OCI-LY7 (cell line): Measurements from ENCODE around the gene BGLAP. TPM values are rescaled to one million over a fixed set of nuclear protein-coding genes. Genes with fewer than 3 reads are reported as not detected.
"Not testable (repeated sequence)": the region's sequence is repeated elsewhere in the genome, so short reads cannot be mapped to it uniquely, and the experiment has no call there.

Experiments used
- BruUV-seq: library from RNA; stranded (reverse); fragments of 400-500 nt; replicated peaks from 2 replicates; lab custom pipeline; 2021; lab: Mats Ljungman, UMichigan
- CTCF ChIA-PET: fragments of 300-600 bp; sonication (Branson Sonifier 250); formaldehyde crosslinking; loops from one replicate; lab custom pipeline; 2022; ENCODE audit warnings: antibody characterized with exemption; ENCODE audit not compliant: unreplicated experiment; lab: Charles Lee
- POLR2A ChIA-PET: fragments of 300-600 bp; sonication (Branson Sonifier 250); formaldehyde crosslinking; loops from one replicate; lab custom pipeline; 2022; ENCODE audit warnings: antibody characterized with exemption; lab: Charles Lee
- DNase-seq: peaks from one replicate; pipeline ENCODE4 v3.0.0-alpha.2; 2015; ENCODE audit warnings: low spot score
- H2AFZ ChIP-seq: fragments of 200-600 bp; sonication (generic), shearing (Covaris generic); 2 replicates; pipeline ENCODE4 v1.6.1; 2014; ENCODE audit warnings: mild to moderate bottlenecking, antibody characterized with exemption, low read length, moderate library complexity
- H3K27ac ChIP-seq: fragments of 200-600 bp; sonication (generic); 2 replicates; pipeline ENCODE4 v1.5.1; 2014; ENCODE audit warnings: mixed run types, low read depth, mild to moderate bottlenecking, moderate library complexity, low read length, inconsistent platforms; ENCODE audit not compliant: poor library complexity, severe bottlenecking
- H3K36me3 ChIP-seq: fragments of 200-600 bp; sonication (generic); 2 replicates; pipeline ENCODE4 v1.6.1; 2014; ENCODE audit warnings: mild to moderate bottlenecking, antibody characterized with exemption, low read length, moderate library complexity, mixed read lengths; ENCODE audit not compliant: insufficient read depth
- H3K4me1 ChIP-seq: fragments of 200-600 bp; sonication (generic); 2 replicates; pipeline ENCODE4 v1.5.1; 2014; ENCODE audit warnings: mild to moderate bottlenecking, low read length; ENCODE audit not compliant: insufficient read depth, poor library complexity, severe bottlenecking
- H3K4me2 ChIP-seq: fragments of 200-600 bp; sonication (generic); 2 replicates; pipeline ENCODE4 v1.6.1; 2014; ENCODE audit warnings: mild to moderate bottlenecking, low read length
- H3K4me3 ChIP-seq: fragments of 200-600 bp; sonication (generic); 2 replicates; pipeline ENCODE4 v1.5.1; 2014; ENCODE audit warnings: mild to moderate bottlenecking, low read depth, low read length; ENCODE audit not compliant: poor library complexity, severe bottlenecking
- H3K79me2 ChIP-seq: fragments of 200-600 bp; sonication (generic); 2 replicates; pipeline ENCODE4 v1.6.1; 2016; ENCODE audit warnings: low read depth, mild to moderate bottlenecking, low read length, moderate library complexity, mixed read lengths; ENCODE audit not compliant: insufficient read depth
- H3K9me2 ChIP-seq: fragments of 200-600 bp; sonication (generic); 2 replicates; pipeline ENCODE4 v1.6.1; 2016; ENCODE audit warnings: mild to moderate bottlenecking, low read length, mixed read lengths; ENCODE audit not compliant: insufficient read depth
- H3K9me3 ChIP-seq: fragments of 200-600 bp; sonication (generic); 2 replicates; pipeline ENCODE4 v1.6.1; 2014; ENCODE audit warnings: mild to moderate bottlenecking, mixed run types, low read length, mixed read lengths
- H4K20me1 ChIP-seq: fragments of 200-600 bp; sonication (generic); 2 replicates; pipeline ENCODE4 v1.6.1; 2014; ENCODE audit warnings: mild to moderate bottlenecking, antibody characterized with exemption, low read length, moderate library complexity, mixed read lengths; ENCODE audit not compliant: insufficient read depth
- CTCF ChIP-seq: fragments of 200-600 bp; sonication (generic); conservative IDR thresholded peaks from 2 replicates; pipeline ENCODE4 v1.5.1; 2014; ENCODE audit warnings: mild to moderate bottlenecking, antibody characterized with exemption, low read length, moderate library complexity, mixed read lengths
- EZH2phosphoT487 ChIP-seq: fragments of 200-600 bp; sonication (generic); IDR thresholded peaks from 2 replicates; pipeline ENCODE4 v1.6.1; 2018; ENCODE audit warnings: low read depth, borderline replicate concordance, mild to moderate bottlenecking, mixed run types, antibody characterized with exemption, low read length, moderate library complexity, mixed read lengths
- intact Hi-C: fragments of 100-400 bp; cut with micrococcal nuclease; formaldehyde crosslinking; loops from one replicate; pipeline ENCODE4 v1.10.0; 2022; ENCODE audit not compliant: unreplicated experiment
- total RNA-seq, 2 experiments: library from RNA; depleted of rRNA in 1 of 2; stranded (reverse); fragments of >200 nt in 1 of 2; shearing (Covaris generic) in 1 of 2; gene quantifications; 2 replicates each; pipeline ENCODE4 v1.2.3, GENCODE V29; 2014 to 2022

BGLAP gene
- total RNA-seq, 2 experiments from 2014 or later = 3.7 to 6.0 TPM

GRCh38 chr1:156214024-156214748, 27.8 kb upstream of the BGLAP start:
- Histone ChIP-seq H2AFZ (no peak overlapping the region), H3K9me3 (no peaks in the 10 kb centered on the region), H3K27ac (no peak overlapping the region), H3K9me2 (no peaks in the 10 kb centered on the region), H3K79me2 (peaks cover 32% of the 10 kb centered on the region), H3K4me3 (peak overlapping the region; percentile 78), H3K4me2 (peak overlapping the region; percentile 90), H4K20me1 (no peaks in the 10 kb centered on the region), H3K4me1 (peaks cover 16% of the 10 kb centered on the region), H3K36me3 (peaks cover 50% of the 10 kb centered on the region)
- ChIA-PET POLR2A (interaction anchor here (0.5 to 2.9 kb wide), 4 partner anchors 11 to 62 kb away, joined by 3 to 18 read pairs (median 10); no protein-coding TSS in a partner anchor), CTCF (interaction anchor here (0.6 kb wide), 2 partner anchors 63 to 99 kb away, joined by 3 read pairs; no protein-coding TSS in a partner anchor)
- no TSS peak for BruUV-seq
- no peak for TF ChIP-seq EZH2phosphoT487
- no peak for TF ChIP-seq CTCF
- DNase-seq = no peak
- intact Hi-C loops = loop anchor here (5.0 kb wide), 1 partner anchor 122 kb away; no protein-coding TSS in a partner anchor

- DNase-seq, H3K27ac ChIP-seq, intact Hi-C loops, CTCF ChIA-PET, H3K9me2 ChIP-seq, H3K4me2 ChIP-seq, POLR2A ChIA-PET, H3K4me3 ChIP-seq, H2AFZ ChIP-seq, H3K9me3 ChIP-seq, BruUV-seq, H4K20me1 ChIP-seq: not testable (repeated sequence)
- H3K4me1 ChIP-seq = peaks cover 16% of the 10 kb centered on the region
- peaks cover 38% of the 10 kb centered on the region for H3K36me3 ChIP-seq
- peaks cover 32% of the 10 kb centered on the region for H3K79me2 ChIP-seq
Measured at GRCh38 chr1:156216361-156217086, 25.5 kb upstream of the BGLAP start.

GRCh38 chr1:156217871-156218270, 24.1 kb upstream of the BGLAP start:
- POLR2A ChIA-PET = interaction anchor here (0.6 to 1.0 kb wide), 2 partner anchors 20 to 23 kb away, joined by 3 to 4 read pairs; no protein-coding TSS in a partner anchor
- Histone ChIP-seq H3K4me1 (peaks cover 9% of the 10 kb centered on the region), H3K27ac (no peak overlapping the region), H2AFZ (no peak overlapping the region), H3K4me3 (no peak overlapping the region), H3K4me2 (no peak overlapping the region), H3K9me3 (no peaks in the 10 kb centered on the region), H4K20me1 (no peaks in the 10 kb centered on the region), H3K79me2 (peaks cover 32% of the 10 kb centered on the region), H3K36me3 (peaks cover 38% of the 10 kb centered on the region), H3K9me2 (no peaks in the 10 kb centered on the region)
- BruUV-seq = no TSS peak
- DNase-seq = no peak
- TF ChIP-seq EZH2phosphoT487 (no peak), CTCF (no peak)
- CTCF ChIA-PET = no interaction called here
- intact Hi-C loops = no loop called here
